B cell (primary cell): ENCODE data around the gene RNASET2. TPM values are rescaled to one million over a fixed set of nuclear protein-coding genes. Genes with fewer than 3 reads are reported as not detected.
A peak's percentile ranks its signal among the peaks of the same experiment; 100 is the strongest.

ENCODE experiments used
- ATAC-seq: fragments of 200-7000 bp; cut with Tn5 transposase; one replicate; pipeline ENCODE4 v1.10.0; 2021; ENCODE audit warnings: low read depth, mild to moderate bottlenecking, moderate number of reproducible peaks, moderate library complexity
- CTCF ChIA-PET: fragments of 350-600 bp; sonication (Branson Sonifier 250); formaldehyde crosslinking; loops from one replicate; lab custom pipeline; 2021; ENCODE audit warnings: antibody characterized with exemption, inconsistent platforms; lab: Charles Lee
- POLR2A ChIA-PET: fragments of 350-600 bp; sonication (Branson Sonifier 250); formaldehyde crosslinking; loops from one replicate; lab custom pipeline; 2021; ENCODE audit warnings: antibody characterized with exemption; lab: Charles Lee
- DNase-seq: peaks from one replicate; pipeline ENCODE4 v3.0.0; 2013
- H2AFZ ChIP-seq: 2 replicates; pipeline ENCODE4 v1.6.1; 2012; ENCODE audit warnings: mild to moderate bottlenecking, low read depth, low read length; ENCODE audit not compliant: insufficient read depth, poor library complexity, severe bottlenecking
- H3K27ac ChIP-seq, 2 donors: 1 replicate in 1 of 2; 2 replicates in 1 of 2; pipeline ENCODE4 v1.5.1; 2012 to 2013; ENCODE audit warnings: low read length in 2 of 2, mild to moderate bottlenecking in 2 of 2, moderate library complexity in 1 of 2
- H3K27me3 ChIP-seq, 4 experiments: fragments of 200-600 bp in 1 of 4; sonication (generic) in 1 of 4; replicated peaks in 1 of 4; 1 replicate in 2 of 4; 2 replicates in 2 of 4; pipeline versions ENCODE4 v1.6.1 to v1.7.0; 2013 to 2016; ENCODE audit warnings: low read length in 3 of 4, mild to moderate bottlenecking in 2 of 4, mixed read lengths in 1 of 4, moderate library complexity in 1 of 4; ENCODE audit not compliant: insufficient read depth in 4 of 4, control insufficient read depth in 3 of 4; ENCODE audit errors: control extremely low read depth in 1 of 4
- H3K36me3 ChIP-seq, 2 experiments: replicated peaks in 1 of 2; 1 replicate in 1 of 2; 2 replicates in 1 of 2; pipeline versions ENCODE4 v1.6.1 to v1.7.1; 2013; ENCODE audit warnings: low read length in 1 of 2; ENCODE audit not compliant: insufficient read depth in 2 of 2, control insufficient read depth in 1 of 2; ENCODE audit errors: control extremely low read depth in 1 of 2, extremely low read depth in 1 of 2
- H3K4me1 ChIP-seq, 2 donors: fragments of 200-600 bp in 1 of 2; sonication (generic) in 1 of 2; 1 replicate in 1 of 2; 2 replicates in 1 of 2; pipeline versions ENCODE4 v1.5.1 to v1.6.1; 2013 to 2017; ENCODE audit warnings: low read length in 2 of 2; ENCODE audit not compliant: control insufficient read depth in 2 of 2, insufficient read depth in 2 of 2
- H3K4me2 ChIP-seq: replicated peaks from 2 replicates; pipeline ENCODE3; 2012; ENCODE audit warnings: mild to moderate bottlenecking, low read depth, low read length; ENCODE audit not compliant: poor library complexity, severe bottlenecking
- H3K4me3 ChIP-seq, 5 experiments: fragments of 200-600 bp in 1 of 5; sonication (generic) in 1 of 5; 1 replicate in 3 of 5; 2 replicates in 2 of 5; pipeline versions ENCODE4 v1.5.1 to v1.7.0; 2011 to 2016; ENCODE audit warnings: low read length in 4 of 5, mild to moderate bottlenecking in 4 of 5, low read depth in 2 of 5, control low read depth in 1 of 5, moderate library complexity in 1 of 5; ENCODE audit not compliant: insufficient read depth in 1 of 5; ENCODE audit errors: control extremely low read depth in 1 of 5, extremely low read depth in 1 of 5
- H3K79me2 ChIP-seq: fragments of 200-600 bp; sonication (generic); one replicate; pipeline ENCODE4 v1.6.0; 2016; ENCODE audit warnings: low read length; ENCODE audit not compliant: control insufficient read depth, insufficient read depth
- H3K9ac ChIP-seq: fragments of 200-600 bp; sonication (generic); 2 replicates; pipeline ENCODE4 v1.6.1; 2017; ENCODE audit warnings: mild to moderate bottlenecking, low read length, moderate library complexity
- H3K9me3 ChIP-seq, 3 donors: one replicate each; pipeline versions ENCODE4 v1.6.1 to v1.7.1; 2013; ENCODE audit warnings: low read length in 2 of 3; ENCODE audit not compliant: control insufficient read depth in 2 of 3, insufficient read depth in 1 of 3; ENCODE audit errors: control extremely low read depth in 1 of 3
- H4K20me1 ChIP-seq: 2 replicates; pipeline ENCODE4 v1.6.0; 2012; ENCODE audit warnings: mild to moderate bottlenecking, low read length; ENCODE audit not compliant: insufficient read depth, control insufficient read depth, poor library complexity, severe bottlenecking
- H3K27ac Mint-ChIP-seq: one replicate; pipeline ENCODE4 v1.8.0; 2021; ENCODE audit warnings: mixed read lengths
- H3K27me3 Mint-ChIP-seq: one replicate; pipeline ENCODE4 v1.8.0; 2021; ENCODE audit warnings: mixed read lengths
- H3K4me1 Mint-ChIP-seq: one replicate; pipeline ENCODE4 v1.8.0; 2021; ENCODE audit warnings: mixed read lengths
- H3K4me3 Mint-ChIP-seq: one replicate; pipeline ENCODE4 v1.8.0; 2021; ENCODE audit warnings: mixed read lengths
- H3K9me3 Mint-ChIP-seq: one replicate; pipeline ENCODE4 v1.8.0; 2022; ENCODE audit warnings: mixed read lengths; ENCODE audit not compliant: insufficient read depth
- CTCF ChIP-seq: fragments of 200-600 bp; IDR thresholded peaks from one replicate; pipeline ENCODE4 v1.8.0; 2022; ENCODE audit warnings: antibody characterized with exemption, mild to moderate bottlenecking
- EZH2 ChIP-seq: IDR thresholded peaks from 2 replicates; pipeline ENCODE4 v1.6.1; 2012; ENCODE audit warnings: borderline replicate concordance, low read depth, mild to moderate bottlenecking, moderate library complexity, low read length; ENCODE audit not compliant: insufficient read depth, poor library complexity, severe bottlenecking
- WGBS: methylation state at CpG from one replicate; pipeline ENCODE4 v1.1.5; 2013; ENCODE audit warnings: missing lambda C conversion rate; ENCODE audit not compliant: insufficient coverage; 5-methylcytosine and 5-hydroxymethylcytosine counted together
- intact Hi-C: fragments of 100-400 bp; cut with micrococcal nuclease; formaldehyde crosslinking; loops from one replicate; pipeline ENCODE4 v1.10.0; 2022
- polyA plus RNA-seq: library from polyadenylated mRNA; depleted of rRNA; stranded (reverse); fragments of >200 nt; gene quantifications from 2 replicates; pipeline ENCODE4 v1.2.3, GENCODE V29; 2012
- total RNA-seq, 2 donors: library from RNA; stranded (reverse); fragments of 120-200 nt in 1 of 2; gene quantifications; 1 replicate in 1 of 2; 2 replicates in 1 of 2; pipeline versions ENCODE4 v1.2.3 to v1.2.4, GENCODE V29; 2013 to 2022

Gene RNASET2
- total and polyA plus RNA-seq, 2 donors (not counting 1 experiment from before 2014, with no cell fraction given): 293 to 330 TPM

GRCh38 chr6:166970776-166971175 is 14.4 kb upstream of the RNASET2 start:
- ChIA-PET POLR2A (no interaction called here), CTCF (interaction anchor here (1.7 to 6.8 kb wide), 2 partner anchors 11 to 18 kb away, joined by 7 to 35 read pairs; no protein-coding TSS in a partner anchor)
- Mint-ChIP-seq H3K27me3 (no peaks in the 10 kb centered on the region), H3K4me1 (peaks cover 21% of the 10 kb centered on the region), H3K9me3 (no peaks in the 10 kb centered on the region), H3K4me3 (no peak overlapping the region), H3K27ac (no peak overlapping the region)
- Histone ChIP-seq H3K36me3 (no peaks in the 10 kb centered on the region), H3K27me3 (no peaks in the 10 kb centered on the region), H3K79me2 (no peaks in the 10 kb centered on the region), H2AFZ (no peak overlapping the region), H3K4me3 (no peak overlapping the region), H3K4me1 (peaks cover 15 to 17% of the 10 kb centered on the region in 2 donors), H3K9me3 (no peaks in the 10 kb centered on the region), H3K9ac (no peak overlapping the region), H3K27ac (no peak overlapping the region), H4K20me1 (no peaks in the 10 kb centered on the region), H3K4me2 (no peak overlapping the region)
- TF ChIP-seq EZH2 (no peak), CTCF (no peak)
- no peak for DNase-seq
- intact Hi-C loops: no loop called here
- ATAC-seq: no peak
- 94% methylated on average over 16 of the region's 17 CpGs for WGBS

GRCh38 chr6:166970091-166970490 is 13.7 kb upstream of the RNASET2 start:
- peak overlapping the region in 1 of 5 experiments; percentile 12 for H3K4me3 ChIP-seq
- no peaks in the 10 kb centered on the region for H3K27me3 ChIP-seq
- H3K4me1 ChIP-seq: peaks cover 15 to 17% of the 10 kb centered on the region in 2 donors
- Mint-ChIP-seq H3K4me3 (no peak overlapping the region), H3K27ac (peak overlapping the region; percentile 62), H3K27me3 (no peaks in the 10 kb centered on the region), H3K9me3 (no peaks in the 10 kb centered on the region), H3K4me1 (peaks cover 21% of the 10 kb centered on the region)
- H2AFZ ChIP-seq: no peak overlapping the region
- H3K9ac ChIP-seq: no peak overlapping the region
- no peaks in the 10 kb centered on the region for H3K36me3 ChIP-seq
- H3K9me3 ChIP-seq: no peaks in the 10 kb centered on the region
- H3K27ac ChIP-seq: no peak overlapping the region
- peak overlapping the region; percentile 40 for H3K4me2 ChIP-seq
- H4K20me1 ChIP-seq: no peaks in the 10 kb centered on the region
- TF ChIP-seq EZH2: no peak
- no peak for TF ChIP-seq CTCF
- intact Hi-C loops: no loop called here
- no peak for ATAC-seq
- no peak for DNase-seq
- no peaks in the 10 kb centered on the region for H3K79me2 ChIP-seq
- CTCF ChIA-PET: interaction anchor here (1.0 to 6.8 kb wide), 2 partner anchors 11 to 19 kb away, joined by 3 to 35 read pairs; no protein-coding TSS in a partner anchor
- POLR2A ChIA-PET: no interaction called here
